Measurements from ENCODE around the gene GNG3.
"Not testable (repeated sequence)": the region's sequence is repeated elsewhere in the genome, so short reads cannot be mapped to it uniquely, and the experiment has no call there.

GNG3 gene

DNA sequence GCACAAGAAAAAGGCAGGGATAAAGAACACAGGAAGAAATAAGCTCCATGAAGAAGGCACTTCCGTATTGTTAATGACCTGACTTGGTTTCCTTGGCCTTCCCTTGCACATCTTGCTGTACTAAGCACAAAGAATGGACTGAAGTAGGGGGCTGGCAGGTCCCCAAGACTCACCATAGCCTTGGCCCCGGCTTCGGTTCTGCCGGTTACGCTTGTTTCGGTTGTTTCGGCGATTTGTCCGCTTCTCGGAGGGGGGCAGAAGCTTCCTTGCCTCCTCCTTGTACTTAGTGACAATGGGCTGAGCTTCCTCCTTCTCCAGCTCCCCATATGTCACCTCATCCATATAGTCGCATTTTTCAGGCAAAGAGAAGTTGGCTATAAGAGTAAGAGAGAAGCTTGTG lies 9.3 kb downstream of the GNG3 start:
- no peak for DNase-seq (ENCODE audit: low read depth in 2 of 2)

DNA sequence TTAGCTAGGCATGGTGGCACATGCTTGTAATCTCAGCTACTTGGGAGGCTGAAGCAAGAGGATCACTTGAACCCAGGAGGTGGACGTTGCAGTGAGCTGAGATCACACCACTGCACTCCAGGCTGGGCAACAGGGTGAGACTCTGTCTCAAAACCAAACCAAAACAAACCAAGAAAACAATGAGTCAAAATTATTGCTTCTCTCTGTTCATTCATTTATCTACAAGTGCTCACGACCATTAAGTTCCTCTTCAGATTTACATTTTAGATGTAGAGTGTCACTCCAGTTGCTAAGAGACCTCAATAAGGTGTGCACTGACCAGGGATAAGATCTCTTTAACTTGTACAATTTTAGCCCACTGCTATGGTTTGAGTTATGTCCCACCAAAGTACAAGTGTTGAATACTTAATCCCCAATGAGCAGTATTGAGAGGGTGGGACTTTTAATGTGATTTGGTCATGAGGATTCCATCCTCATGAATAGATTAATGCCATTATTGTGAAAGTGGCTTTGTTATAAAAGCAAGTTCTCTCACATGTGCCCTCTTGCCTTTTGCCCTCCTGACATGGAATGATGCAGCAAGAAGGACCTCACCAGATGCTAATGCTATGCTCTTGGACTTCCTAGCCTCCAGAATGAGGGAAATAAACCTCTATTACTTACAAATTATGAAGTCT lies 12.0 kb downstream of the GNG3 start:
- DNase-seq (ENCODE audit: low read depth in 2 of 2), result no peak

DNA sequence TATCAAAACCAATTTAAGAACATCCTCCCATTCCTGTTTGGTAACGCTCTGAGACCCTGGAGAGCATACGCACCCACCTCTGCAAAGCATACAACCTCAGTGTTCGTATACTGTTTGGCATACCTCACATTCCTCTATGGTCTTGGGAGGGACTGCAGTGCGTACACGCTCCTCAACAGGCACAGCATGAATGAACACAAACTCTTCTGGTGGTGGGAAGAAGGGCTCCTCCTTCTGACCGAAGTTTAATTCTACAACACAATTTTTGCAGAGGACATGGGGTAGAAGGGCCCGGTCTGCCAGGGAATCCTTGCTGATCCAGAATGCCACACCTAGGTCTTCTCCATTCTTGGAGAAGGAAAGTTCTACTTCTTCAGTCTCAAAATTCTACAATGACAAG lies 14.5 kb downstream of the GNG3 start:
- DNase-seq (ENCODE audit: low read depth in 2 of 2), result no peak

DNA sequence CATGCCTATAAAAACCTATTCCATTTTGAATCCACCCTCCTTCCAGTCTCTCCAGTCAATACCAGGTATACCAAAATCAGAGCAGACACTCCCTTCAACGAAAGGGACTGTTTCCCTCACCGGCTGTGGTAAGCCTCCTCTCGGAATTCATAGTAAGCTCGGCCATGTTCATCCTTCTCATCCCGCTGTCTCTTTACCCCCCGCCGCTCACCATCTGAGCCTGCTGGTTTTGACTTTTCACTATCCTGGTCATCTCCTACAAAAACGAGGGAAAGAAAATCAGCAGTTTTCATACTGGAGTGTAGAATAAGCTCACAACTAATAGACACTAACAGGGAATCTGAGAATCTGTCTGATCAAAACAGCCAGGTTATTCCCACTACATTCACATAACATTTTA lies 16.7 kb downstream of the GNG3 start:
- no peak for DNase-seq (ENCODE audit: low read depth in 2 of 2)

DNA sequence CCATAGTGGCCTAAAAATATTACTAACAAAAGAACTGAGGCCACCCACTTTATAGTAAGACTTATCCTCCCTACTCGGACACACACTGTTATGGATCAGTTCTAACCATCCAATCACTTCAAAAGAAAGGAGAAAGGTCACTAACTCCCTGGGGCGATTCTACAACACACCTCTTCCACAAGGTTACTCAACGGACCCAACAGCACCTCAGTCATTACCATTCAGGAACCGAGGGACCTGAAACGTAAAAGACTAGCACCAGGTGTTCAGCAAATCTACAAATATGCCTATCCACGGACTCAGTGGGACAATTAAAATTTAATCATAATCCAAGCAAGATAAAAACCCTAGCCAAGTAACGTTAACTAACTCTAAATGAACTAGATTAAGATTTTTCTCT lies 18.2 kb downstream of the GNG3 start:
- DNase-seq (ENCODE audit: low read depth in 2 of 2), result no peak

DNA sequence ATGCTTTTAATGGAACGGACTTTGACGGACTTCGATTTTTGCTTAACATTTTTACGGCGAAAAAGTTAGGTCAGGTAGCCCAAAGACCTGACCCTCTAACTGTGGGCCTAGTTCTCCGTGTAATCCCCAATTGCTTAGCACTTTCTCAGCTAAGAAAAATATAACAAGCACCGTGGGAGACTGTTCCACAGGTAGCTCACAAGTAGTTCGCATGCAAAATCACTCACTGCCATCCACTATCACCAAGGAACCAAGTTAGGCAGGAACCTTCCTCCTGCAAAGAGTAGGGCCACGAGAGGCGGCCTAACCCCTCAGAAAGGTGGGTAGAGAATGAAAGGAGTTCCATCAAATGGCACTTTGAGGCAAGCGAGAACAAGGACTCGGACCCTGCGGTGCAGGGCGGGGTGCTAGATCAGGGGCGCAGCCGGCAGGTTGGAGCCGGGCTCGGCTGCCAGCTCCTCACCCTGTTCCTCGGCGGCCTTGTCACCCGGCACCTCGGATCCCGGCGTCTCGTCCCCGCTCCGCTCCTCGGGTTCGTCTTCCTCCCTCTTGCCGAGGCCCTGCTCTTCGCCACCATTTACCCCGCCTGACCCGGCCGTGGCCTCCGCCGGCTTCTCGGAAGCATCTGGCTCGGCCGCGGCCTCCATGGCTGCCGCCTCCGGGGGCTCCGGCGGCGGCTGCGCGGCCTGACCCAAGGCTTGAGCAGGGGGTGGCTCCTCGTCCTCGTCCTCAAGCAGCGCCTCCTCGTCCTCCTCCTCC lies 18.9 kb downstream of the GNG3 start:
- no peak for DNase-seq (ENCODE audit: low read depth in 2 of 2)

DNA sequence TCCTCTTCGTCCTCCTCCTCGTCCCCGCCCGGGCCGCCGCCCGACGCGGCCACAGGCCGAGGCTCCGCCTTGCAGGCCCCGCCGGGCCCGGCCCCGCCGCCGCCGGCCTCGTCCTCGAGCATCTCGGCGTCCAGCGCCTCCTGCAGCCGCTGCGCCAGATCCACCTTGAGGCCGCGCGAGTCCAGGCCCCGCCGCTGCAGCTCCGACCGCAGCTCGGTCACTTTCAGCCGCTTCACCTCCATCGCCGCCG lies 19.4 kb downstream of the GNG3 start:
- DNase-seq (ENCODE audit: low read depth in 2 of 2), result no peak

DNA sequence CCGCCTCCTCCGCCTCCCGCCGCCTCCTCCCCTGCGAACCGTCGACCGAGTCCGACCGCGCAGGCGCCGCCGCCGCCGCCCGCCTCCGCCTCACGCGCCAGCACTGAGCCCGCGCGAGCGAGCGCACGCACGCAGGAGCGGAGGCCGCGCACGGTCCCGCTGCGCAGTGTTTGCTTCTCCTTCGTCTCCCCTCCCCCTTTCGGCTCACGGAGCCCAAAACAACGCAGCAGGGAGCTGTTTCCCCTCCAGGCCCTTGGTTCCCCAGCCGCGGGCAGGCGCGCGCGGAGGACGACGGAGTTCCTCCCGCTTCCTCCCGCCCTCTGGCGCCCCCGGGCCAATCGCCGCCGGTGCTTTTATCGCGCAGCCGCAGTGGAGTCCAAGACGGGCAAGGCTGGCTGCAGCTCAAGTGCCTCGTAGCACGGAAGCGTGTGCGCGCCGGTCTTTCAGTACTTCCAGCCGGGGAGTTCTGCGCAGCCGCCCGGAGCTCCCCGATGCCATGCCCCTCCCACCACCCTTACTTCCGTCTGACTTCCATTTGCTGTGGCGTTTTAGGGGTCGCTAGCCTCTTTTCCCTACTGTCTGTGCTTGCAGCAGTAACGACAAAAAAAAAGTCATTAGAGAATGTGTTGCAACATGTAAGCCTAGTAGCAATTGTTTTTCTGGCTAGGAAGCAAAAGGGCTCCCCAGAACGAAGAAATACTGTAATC lies 19.8 kb downstream of the GNG3 start, which contains the start of gene HNRNPUL2:
Gene HNRNPUL2, minus strand, starts transcription at position 293 of the 707 bp plus-strand sequence. CDS start 301 bp downstream, outside the sequence.
- peak; percentile 96 to 98 for DNase-seq (ENCODE audit: low read depth in 2 of 2)

GRCh38 chr11:62727872-62728170 lies 20.3 kb downstream of the GNG3 start:
- peak; percentile 51 to 66 for DNase-seq (ENCODE audit: low read depth in 2 of 2)

DNA sequence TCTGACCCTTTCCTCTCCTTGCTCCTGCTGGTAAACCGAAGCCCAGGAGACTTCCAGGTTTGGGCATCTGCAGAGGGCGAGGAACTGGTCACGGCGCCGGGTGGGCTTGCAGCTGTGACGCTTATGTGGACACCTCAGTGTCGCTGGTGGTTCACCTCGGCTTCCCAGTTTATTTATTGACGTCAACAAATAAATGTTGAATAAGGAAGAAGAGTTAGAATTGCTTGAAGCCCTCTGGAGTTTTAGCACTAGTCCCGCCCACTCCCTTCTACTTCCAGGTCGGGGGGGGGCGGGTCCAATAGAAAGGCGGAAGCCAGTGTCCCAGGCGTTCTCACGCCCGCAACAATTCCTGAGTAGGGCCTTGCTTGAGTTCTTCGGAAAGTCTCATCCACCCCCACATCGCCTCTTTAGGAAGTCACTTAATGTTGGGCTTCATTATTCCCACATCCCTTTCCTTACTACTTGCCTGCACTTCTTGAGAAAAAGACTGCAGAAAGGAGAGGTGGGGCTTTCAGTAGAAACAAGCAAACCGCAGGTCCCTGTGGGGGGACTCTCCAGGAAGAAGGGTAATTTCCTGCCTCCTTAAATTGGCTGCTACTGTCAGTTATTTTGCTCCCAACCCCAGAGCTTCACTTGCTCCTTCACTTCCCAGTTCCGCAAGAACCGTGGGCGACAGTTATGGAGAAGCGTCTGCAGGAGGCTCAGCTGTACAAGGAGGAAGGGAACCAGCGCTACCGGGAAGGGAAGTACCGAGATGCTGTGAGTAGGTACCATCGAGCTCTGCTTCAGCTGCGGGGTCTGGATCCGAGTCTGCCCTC lies 20.9 kb downstream of the GNG3 start, which contains the start of gene TTC9C:
Gene TTC9C, plus strand, starts transcription at position 316 of the 818 bp plus-strand sequence. Its CDS starts 363 bp downstream, at position 679.
- DNase-seq (ENCODE audit: low read depth in 2 of 2), result peak; percentile 58 to 74

GRCh38 chr11:62730076-62730475 lies 22.6 kb downstream of the GNG3 start:
- DNase-seq (ENCODE audit: low read depth in 2 of 2), result not testable (repeated sequence)

DNA sequence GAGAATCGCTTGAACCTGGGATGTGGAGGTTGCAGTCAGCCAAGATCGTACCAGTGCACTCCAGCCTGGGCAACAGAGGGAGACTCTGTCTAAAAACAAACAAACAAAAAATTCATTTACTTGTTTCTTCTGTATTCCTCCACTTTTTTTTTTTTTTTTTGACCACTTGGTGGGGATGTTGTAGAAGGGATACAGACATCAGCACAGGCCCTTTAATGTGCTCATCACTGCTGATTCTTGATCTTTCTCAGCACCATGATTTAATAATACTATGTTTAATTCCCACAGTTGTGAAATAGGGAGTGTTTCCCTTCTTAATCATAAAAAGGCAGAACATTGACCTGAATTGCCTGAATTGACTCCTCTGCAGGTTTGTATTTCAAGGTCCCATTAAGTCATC lies 25.4 kb downstream of the GNG3 start:
- DNase-seq (ENCODE audit: low read depth in 2 of 2), result no peak

GRCh38 chr11:62737196-62737595 lies 29.7 kb downstream of the GNG3 start:
- DNase-seq (ENCODE audit: low read depth in 2 of 2), result no peak

GRCh38 chr11:62747475-62748160 lies 40.1 kb downstream of the GNG3 start:
- no peak for DNase-seq (ENCODE audit: low read depth in 2 of 2)

GRCh38 chr11:62749931-62750330 lies 42.5 kb downstream of the GNG3 start:
- not testable (repeated sequence) for DNase-seq (ENCODE audit: low read depth in 2 of 2)

DNA sequence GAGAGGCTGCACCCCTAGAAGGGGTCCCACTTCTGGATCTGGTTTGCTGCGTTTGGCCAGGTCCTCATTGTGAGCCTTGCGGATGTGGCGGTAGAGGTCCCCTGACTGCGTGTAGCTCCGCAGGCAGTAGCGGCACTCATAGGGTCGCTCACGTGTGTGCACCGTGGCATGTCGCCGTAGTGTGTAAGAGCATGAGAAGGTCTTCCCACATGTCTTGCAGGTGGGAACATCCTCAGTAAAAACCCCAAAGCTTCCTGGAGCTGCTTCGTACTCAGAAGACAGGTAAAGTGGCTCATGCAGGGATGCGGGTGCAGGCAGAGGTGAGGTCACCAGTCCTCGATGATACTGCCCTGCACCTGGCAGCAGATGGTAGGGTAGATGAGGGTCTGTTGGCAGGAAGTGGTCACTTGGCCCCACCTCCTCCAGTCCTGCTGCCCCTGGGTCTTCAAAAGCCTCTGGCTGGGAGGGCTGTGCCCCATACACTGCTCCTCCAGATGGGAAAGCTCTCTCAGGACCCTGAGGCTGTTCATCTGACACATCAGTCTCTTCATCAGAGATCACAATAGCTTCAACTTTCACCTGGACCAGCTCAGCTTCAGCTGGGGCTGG lies 44.8 kb downstream of the GNG3 start:
- DNase-seq (ENCODE audit: low read depth in 2 of 2), result no peak

DNA sequence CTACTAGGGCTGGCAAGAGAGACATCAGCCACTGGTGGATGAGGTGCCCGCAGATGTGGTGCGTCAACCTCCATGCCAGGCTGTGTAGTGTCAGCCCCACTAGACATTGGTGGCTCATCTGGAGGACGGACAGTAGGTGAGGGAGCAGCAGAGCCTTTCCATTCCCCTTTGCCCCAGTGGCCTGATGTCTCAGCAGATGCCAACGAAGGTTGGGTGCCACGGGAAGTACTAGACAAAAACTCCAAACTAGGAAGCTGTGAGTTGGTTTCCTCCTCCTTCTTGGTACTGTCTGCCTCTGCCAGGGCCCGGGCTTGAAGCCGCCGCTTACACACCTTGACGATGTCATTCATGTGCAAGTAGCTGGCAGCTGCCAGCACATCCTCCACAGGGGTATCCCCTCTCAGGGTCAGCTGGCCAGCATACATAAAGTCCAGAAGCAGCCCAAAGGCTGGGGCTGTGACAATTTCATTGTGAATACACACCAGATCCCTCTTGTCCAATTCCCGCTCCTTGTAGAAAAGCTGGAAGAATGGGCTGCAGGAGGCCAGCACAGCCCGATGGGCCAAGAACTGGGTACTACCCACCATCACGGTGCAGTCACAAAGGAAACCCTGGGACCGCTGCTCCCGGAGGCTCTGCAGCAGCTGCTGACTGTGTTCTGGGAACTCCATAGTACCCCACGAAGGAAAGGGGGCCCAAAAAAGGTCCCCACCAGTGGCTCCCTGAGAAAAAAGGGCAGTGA lies 45.7 kb downstream of the GNG3 start:
- DNase-seq (ENCODE audit: low read depth in 2 of 2), result no peak

DNA sequence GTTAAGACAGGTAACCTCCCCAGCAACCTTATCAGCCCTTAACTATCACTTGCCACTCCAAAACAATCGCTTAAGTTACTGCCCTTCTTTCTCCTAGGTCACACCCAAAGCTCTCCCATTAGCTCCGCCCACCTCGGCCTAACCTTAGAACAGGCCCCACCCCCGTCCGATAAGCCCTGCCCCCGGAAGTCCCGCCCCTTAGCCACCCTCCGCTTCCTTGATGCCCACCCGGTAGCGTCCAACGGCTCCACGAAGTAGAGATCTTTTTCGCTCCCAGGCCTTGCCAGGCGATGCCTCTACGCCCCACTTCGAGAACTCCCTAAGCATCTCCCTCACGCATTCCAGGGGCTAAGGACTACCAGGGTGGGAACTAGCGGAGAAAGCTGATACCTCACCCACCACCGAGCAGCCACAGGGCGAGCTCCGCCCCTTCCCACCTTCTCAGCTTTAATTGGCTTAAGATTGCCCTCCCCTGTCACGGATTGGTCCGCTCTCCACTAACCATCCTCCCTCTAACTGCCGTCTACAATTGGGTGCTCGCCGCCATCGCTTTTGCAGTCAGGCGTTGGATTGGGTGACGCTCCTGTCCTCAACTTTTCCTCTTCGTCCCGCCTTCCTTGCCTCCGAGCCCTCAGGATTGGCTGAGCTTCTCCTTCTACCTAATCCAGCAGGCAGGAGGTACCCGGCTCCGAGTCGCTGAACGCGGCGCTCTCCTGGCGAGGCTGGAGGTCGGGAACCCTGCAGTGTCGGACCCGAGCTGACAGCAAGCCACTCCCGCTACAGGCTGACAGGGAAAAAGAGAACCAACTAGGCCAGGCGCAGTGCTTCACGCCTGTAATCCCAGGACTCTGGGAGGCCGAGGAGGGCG lies 46.5 kb downstream of the GNG3 start, which contains the start of gene ZBTB3:
Gene ZBTB3, minus strand, starts transcription at position 425 of the 868 bp plus-strand sequence. CDS start 496 bp downstream, outside the sequence.
- peak; percentile 91 to 96 for DNase-seq (ENCODE audit: low read depth in 2 of 2)

- no peak for DNase-seq (ENCODE audit: low read depth in 2 of 2)
Observed at GRCh38 chr11:62755086-62755615, 47.7 kb downstream of the GNG3 start.

Data from stimulated activated CD8-positive, alpha-beta memory T cell treated with anti-CD3 and anti-CD28 coated beads, Interleukin-2, amount 100 ng/mL, for 1 hour (primary cell).